ENCODE measurements around the gene LLGL2.

LLGL2 gene

DNA sequence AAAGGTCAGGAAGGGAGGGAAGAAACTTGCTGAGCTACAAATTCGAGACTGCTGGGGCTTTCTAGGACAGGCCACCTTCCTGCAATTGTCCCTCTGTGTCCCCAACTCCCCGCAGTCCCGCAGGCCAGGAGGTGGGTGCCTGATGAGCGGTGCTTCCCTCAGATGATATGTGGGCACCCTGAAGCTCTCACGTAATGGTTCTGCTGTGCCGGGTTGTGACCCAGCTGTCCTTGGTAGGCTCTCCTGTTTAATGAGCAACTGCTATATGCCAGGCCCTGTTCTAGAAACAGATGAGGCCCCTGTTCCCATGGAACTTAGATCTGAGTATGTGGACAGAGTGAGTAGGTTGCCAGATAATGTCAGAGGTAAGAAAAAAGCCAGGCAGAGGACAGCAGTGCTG, 40.1 kb downstream of the LLGL2 start:
- WGBS (ENCODE audit: insufficient coverage), result 98% methylated on average over 5 of the region's 6 CpGs
- POLR2A ChIA-PET, result no interaction called here
- CTCF ChIA-PET, result interaction anchor here (0.9 kb wide), 1 partner anchor 34 kb away, joined by 3 read pairs; no protein-coding TSS in a partner anchor
- Histone ChIP-seq H3K4me1 (ENCODE audit: control extremely low read depth in 1 of 4, control insufficient read depth in 4 of 4, insufficient read depth in 4 of 4, low read length in 3 of 4) (peaks cover 0 to 9% (median 6%) of the 10 kb centered on the region in 4 experiments), H3K36me3 (ENCODE audit: control insufficient read depth in 4 of 4, insufficient read depth in 4 of 4, low read length in 3 of 4) (peaks cover 2 to 10% (median 6%) of the 10 kb centered on the region in 4 experiments), H3K9me3 (ENCODE audit: control extremely low read depth in 1 of 5, control insufficient read depth in 4 of 5, insufficient read depth in 2 of 5, low read depth in 1 of 5, low read length in 4 of 5) (no peaks in the 10 kb centered on the region), H3K4me3 (ENCODE audit: control insufficient read depth in 1 of 7, extremely low read depth in 1 of 7, insufficient read depth in 4 of 7, low read depth in 2 of 7, low read length in 6 of 7) (no peak overlapping the region), H3K27ac (ENCODE audit: insufficient read depth in 1 of 2, low read depth in 1 of 2, low read length in 2 of 2, poor library complexity in 1 of 2, severe bottlenecking in 2 of 2) (no peak overlapping the region), H3K27me3 (replicated peaks in 2 of 5; ENCODE audit: control insufficient read depth in 4 of 5, insufficient read depth in 5 of 5, low read length in 4 of 5) (no peaks in the 10 kb centered on the region)
- DNase-seq, result no peak

DNA sequence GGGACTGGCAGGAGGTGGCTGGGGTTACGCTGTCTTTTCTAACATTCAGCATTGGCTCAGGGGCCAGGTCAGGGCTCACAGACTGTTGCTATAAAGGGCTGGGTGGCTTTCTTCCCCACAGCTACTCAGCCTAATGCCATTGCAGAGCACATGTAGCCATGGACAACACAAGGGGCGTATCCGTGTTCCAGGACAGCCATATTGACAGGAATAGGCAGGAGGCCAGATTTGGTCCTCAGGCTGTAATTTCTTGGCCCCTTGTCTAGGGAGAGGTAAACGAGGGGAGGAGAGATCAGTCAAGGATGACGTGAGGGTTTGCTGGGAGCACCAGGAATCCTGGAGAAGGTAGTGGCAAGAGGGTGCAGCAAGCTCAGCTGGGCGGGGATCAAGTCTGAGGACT, 40.9 kb downstream of the LLGL2 start:
- no peaks in the 10 kb centered on the region for H3K27me3 ChIP-seq (replicated peaks in 2 of 5; ENCODE audit: control insufficient read depth in 4 of 5, insufficient read depth in 5 of 5, low read length in 4 of 5)
- no peak for DNase-seq
- no peak overlapping the region for H3K4me3 ChIP-seq (ENCODE audit: control insufficient read depth in 1 of 7, extremely low read depth in 1 of 7, insufficient read depth in 4 of 7, low read depth in 2 of 7, low read length in 6 of 7)
- no peaks in the 10 kb centered on the region for H3K9me3 ChIP-seq (ENCODE audit: control extremely low read depth in 1 of 5, control insufficient read depth in 4 of 5, insufficient read depth in 2 of 5, low read depth in 1 of 5, low read length in 4 of 5)
- 94% methylated on average over 6 of the region's 6 CpGs for WGBS (ENCODE audit: insufficient coverage)
- peaks cover 2 to 10% (median 6%) of the 10 kb centered on the region in 4 experiments for H3K36me3 ChIP-seq (ENCODE audit: control insufficient read depth in 4 of 4, insufficient read depth in 4 of 4, low read length in 3 of 4)
- CTCF ChIA-PET, result no interaction called here
- POLR2A ChIA-PET, result no interaction called here
- no peak overlapping the region for H3K27ac ChIP-seq (ENCODE audit: insufficient read depth in 1 of 2, low read depth in 1 of 2, low read length in 2 of 2, poor library complexity in 1 of 2, severe bottlenecking in 2 of 2)
- H3K4me1 ChIP-seq (ENCODE audit: control extremely low read depth in 1 of 4, control insufficient read depth in 4 of 4, insufficient read depth in 4 of 4, low read length in 3 of 4), result peaks cover 0 to 17% (median 14%) of the 10 kb centered on the region in 4 experiments

- Histone ChIP-seq H3K4me1 (ENCODE audit: control extremely low read depth in 1 of 4, control insufficient read depth in 4 of 4, insufficient read depth in 4 of 4, low read length in 3 of 4) (peaks cover 0 to 21% (median 18%) of the 10 kb centered on the region in 4 experiments), H3K4me3 (ENCODE audit: control insufficient read depth in 1 of 7, extremely low read depth in 1 of 7, insufficient read depth in 4 of 7, low read depth in 2 of 7, low read length in 6 of 7) (no peak overlapping the region), H3K27me3 (replicated peaks in 2 of 5; ENCODE audit: control insufficient read depth in 4 of 5, insufficient read depth in 5 of 5, low read length in 4 of 5) (no peaks in the 10 kb centered on the region), H3K9me3 (ENCODE audit: control extremely low read depth in 1 of 5, control insufficient read depth in 4 of 5, insufficient read depth in 2 of 5, low read depth in 1 of 5, low read length in 4 of 5) (no peaks in the 10 kb centered on the region), H3K27ac (ENCODE audit: insufficient read depth in 1 of 2, low read depth in 1 of 2, low read length in 2 of 2, poor library complexity in 1 of 2, severe bottlenecking in 2 of 2) (no peak overlapping the region), H3K36me3 (ENCODE audit: control insufficient read depth in 4 of 4, insufficient read depth in 4 of 4, low read length in 3 of 4) (peaks cover 2 to 10% (median 6%) of the 10 kb centered on the region in 4 experiments)
- CTCF ChIA-PET, result no interaction called here
- no peak for DNase-seq
- POLR2A ChIA-PET, result no interaction called here
- 95% methylated on average over 4 of the region's 5 CpGs for WGBS (ENCODE audit: insufficient coverage)
Measured at GRCh38 chr17:75566834-75567233, 41.3 kb downstream of the LLGL2 start.

- H3K4me3 ChIP-seq (ENCODE audit: control insufficient read depth in 1 of 7, extremely low read depth in 1 of 7, insufficient read depth in 4 of 7, low read depth in 2 of 7, low read length in 6 of 7), result no peak overlapping the region
- H3K27me3 ChIP-seq (replicated peaks in 2 of 5; ENCODE audit: control insufficient read depth in 4 of 5, insufficient read depth in 5 of 5, low read length in 4 of 5), result no peaks in the 10 kb centered on the region
- H3K36me3 ChIP-seq (ENCODE audit: control insufficient read depth in 4 of 4, insufficient read depth in 4 of 4, low read length in 3 of 4), result peaks cover 0 to 5% (median 3%) of the 10 kb centered on the region in 4 experiments
- POLR2A ChIA-PET, result no interaction called here
- no peak for DNase-seq
- CTCF ChIA-PET, result interaction anchor here (0.6 to 1.8 kb wide), 2 partner anchors 12 to 257 kb away, joined by 3 to 4 read pairs; no protein-coding TSS in a partner anchor
- whole genome bisulfite sequencing (ENCODE audit: insufficient coverage), result 98% methylated on average over 19 of the region's 31 CpGs
- no peaks in the 10 kb centered on the region for H3K9me3 ChIP-seq (ENCODE audit: control extremely low read depth in 1 of 5, control insufficient read depth in 4 of 5, insufficient read depth in 2 of 5, low read depth in 1 of 5, low read length in 4 of 5)
- H3K4me1 ChIP-seq (ENCODE audit: control extremely low read depth in 1 of 4, control insufficient read depth in 4 of 4, insufficient read depth in 4 of 4, low read length in 3 of 4), result peaks cover 0 to 22% (median 20%) of the 10 kb centered on the region in 4 experiments
- no peak overlapping the region for H3K27ac ChIP-seq (ENCODE audit: insufficient read depth in 1 of 2, low read depth in 1 of 2, low read length in 2 of 2, poor library complexity in 1 of 2, severe bottlenecking in 2 of 2)
Measured at GRCh38 chr17:75568412-75569255, 43.1 kb downstream of the LLGL2 start.

- peaks cover 0 to 2% (median 0%) of the 10 kb centered on the region in 4 experiments for H3K36me3 ChIP-seq (ENCODE audit: control insufficient read depth in 4 of 4, insufficient read depth in 4 of 4, low read length in 3 of 4)
- WGBS (ENCODE audit: insufficient coverage), result 96% methylated on average over 26 of the region's 35 CpGs
- H3K27me3 ChIP-seq (replicated peaks in 2 of 5; ENCODE audit: control insufficient read depth in 4 of 5, insufficient read depth in 5 of 5, low read length in 4 of 5), result no peaks in the 10 kb centered on the region
- DNase-seq, result no peak
- H3K4me1 ChIP-seq (ENCODE audit: control extremely low read depth in 1 of 4, control insufficient read depth in 4 of 4, insufficient read depth in 4 of 4, low read length in 3 of 4), result peaks cover 0 to 22% (median 20%) of the 10 kb centered on the region in 4 experiments
- peak overlapping the region; percentile 33 to 91 for H3K27ac ChIP-seq (ENCODE audit: insufficient read depth in 1 of 2, low read depth in 1 of 2, low read length in 2 of 2, poor library complexity in 1 of 2, severe bottlenecking in 2 of 2)
- H3K9me3 ChIP-seq (ENCODE audit: control extremely low read depth in 1 of 5, control insufficient read depth in 4 of 5, insufficient read depth in 2 of 5, low read depth in 1 of 5, low read length in 4 of 5), result no peaks in the 10 kb centered on the region
- POLR2A ChIA-PET, result interaction anchor here (1.5 kb wide), 1 partner anchor 18 kb away, joined by 5 read pairs; no protein-coding TSS in a partner anchor
- H3K4me3 ChIP-seq (ENCODE audit: control insufficient read depth in 1 of 7, extremely low read depth in 1 of 7, insufficient read depth in 4 of 7, low read depth in 2 of 7, low read length in 6 of 7), result no peak overlapping the region
- CTCF ChIA-PET, result interaction anchor here (1.3 to 1.8 kb wide), 3 partner anchors 11 to 300 kb away, joined by 4 to 5 read pairs (median 5); partner anchors contain the start of gene MIF4GD
Measured at GRCh38 chr17:75570034-75570676, 44.7 kb downstream of the LLGL2 start.

DNA sequence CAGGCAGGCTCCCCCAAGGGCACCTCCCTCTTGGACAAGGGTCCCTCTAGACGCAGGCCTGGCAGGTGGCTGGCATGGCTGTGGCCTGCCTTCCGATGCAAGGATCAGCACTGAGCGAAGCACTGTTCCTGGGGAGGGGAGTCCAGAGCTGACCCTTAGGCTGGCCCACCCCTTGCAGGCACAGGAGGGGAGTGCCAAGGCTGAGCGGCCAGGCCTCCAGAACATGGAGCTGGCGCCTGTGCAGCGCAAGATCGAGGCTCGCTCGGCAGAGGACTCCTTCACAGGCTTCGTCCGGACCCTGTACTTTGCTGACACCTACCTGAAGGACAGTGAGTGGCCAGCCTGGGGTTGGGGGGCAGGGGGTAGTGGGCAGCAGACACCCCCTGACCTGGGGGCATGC, 45.3 kb downstream of the LLGL2 start:
- CTCF ChIA-PET, result interaction anchor here (0.9 to 1.5 kb wide), 9 partner anchors 13 to 300 kb away, joined by 3 to 9 read pairs (median 4); partner anchors contain the start of gene MIF4GD
- H3K36me3 ChIP-seq (ENCODE audit: control insufficient read depth in 4 of 4, insufficient read depth in 4 of 4, low read length in 3 of 4), result peaks cover 0 to 2% (median 0%) of the 10 kb centered on the region in 4 experiments
- H3K27me3 ChIP-seq (replicated peaks in 2 of 5; ENCODE audit: control insufficient read depth in 4 of 5, insufficient read depth in 5 of 5, low read length in 4 of 5), result no peaks in the 10 kb centered on the region
- H3K9me3 ChIP-seq (ENCODE audit: control extremely low read depth in 1 of 5, control insufficient read depth in 4 of 5, insufficient read depth in 2 of 5, low read depth in 1 of 5, low read length in 4 of 5), result no peaks in the 10 kb centered on the region
- peak overlapping the region; percentile 33 to 91 for H3K27ac ChIP-seq (ENCODE audit: insufficient read depth in 1 of 2, low read depth in 1 of 2, low read length in 2 of 2, poor library complexity in 1 of 2, severe bottlenecking in 2 of 2)
- POLR2A ChIA-PET, result interaction anchor here (0.6 to 1.5 kb wide), 3 partner anchors 18 to 447 kb away, joined by 3 to 6 read pairs (median 5); no protein-coding TSS in a partner anchor
- DNase-seq, result no peak
- 96% methylated on average over 4 of the region's 11 CpGs for WGBS (ENCODE audit: insufficient coverage)
- no peak overlapping the region for H3K4me3 ChIP-seq (ENCODE audit: control insufficient read depth in 1 of 7, extremely low read depth in 1 of 7, insufficient read depth in 4 of 7, low read depth in 2 of 7, low read length in 6 of 7)
- peaks cover 0 to 22% (median 20%) of the 10 kb centered on the region in 4 experiments for H3K4me1 ChIP-seq (ENCODE audit: control extremely low read depth in 1 of 4, control insufficient read depth in 4 of 4, insufficient read depth in 4 of 4, low read length in 3 of 4)

Data from common myeloid progenitor, CD34-positive (primary cell).